Keratinocyte (primary cell): Measurements from ENCODE around the gene NACAD.

Experiments used
- EZH2 ChIP-seq: IDR thresholded peaks from one replicate; pipeline ENCODE4 v1.6.1; 2012; ENCODE audit warnings: inconsistent platforms, mild to moderate bottlenecking, low read length, moderate library complexity
- TF ChIP-seq, protein P1 (sequence below), 3 experiments: IDR thresholded peaks in 1 of 3; conservative IDR thresholded peaks in 1 of 3; optimal IDR thresholded peaks in 1 of 3; 2 replicates in 2 of 3; 3 replicates in 1 of 3; pipeline versions ENCODE3 to v1.5.1; 2011; ENCODE audit warnings: low read length in 3 of 3, mild to moderate bottlenecking in 3 of 3, moderate library complexity in 2 of 3, control low read depth in 1 of 3, inconsistent platforms in 1 of 3; ENCODE audit not compliant: insufficient read depth in 2 of 3; ENCODE audit errors: extremely low read depth in 1 of 3

GRCh38 chr7:45053401-45053800, 35.4 kb downstream of the NACAD start:
- TF ChIP-seq, protein P1, sequence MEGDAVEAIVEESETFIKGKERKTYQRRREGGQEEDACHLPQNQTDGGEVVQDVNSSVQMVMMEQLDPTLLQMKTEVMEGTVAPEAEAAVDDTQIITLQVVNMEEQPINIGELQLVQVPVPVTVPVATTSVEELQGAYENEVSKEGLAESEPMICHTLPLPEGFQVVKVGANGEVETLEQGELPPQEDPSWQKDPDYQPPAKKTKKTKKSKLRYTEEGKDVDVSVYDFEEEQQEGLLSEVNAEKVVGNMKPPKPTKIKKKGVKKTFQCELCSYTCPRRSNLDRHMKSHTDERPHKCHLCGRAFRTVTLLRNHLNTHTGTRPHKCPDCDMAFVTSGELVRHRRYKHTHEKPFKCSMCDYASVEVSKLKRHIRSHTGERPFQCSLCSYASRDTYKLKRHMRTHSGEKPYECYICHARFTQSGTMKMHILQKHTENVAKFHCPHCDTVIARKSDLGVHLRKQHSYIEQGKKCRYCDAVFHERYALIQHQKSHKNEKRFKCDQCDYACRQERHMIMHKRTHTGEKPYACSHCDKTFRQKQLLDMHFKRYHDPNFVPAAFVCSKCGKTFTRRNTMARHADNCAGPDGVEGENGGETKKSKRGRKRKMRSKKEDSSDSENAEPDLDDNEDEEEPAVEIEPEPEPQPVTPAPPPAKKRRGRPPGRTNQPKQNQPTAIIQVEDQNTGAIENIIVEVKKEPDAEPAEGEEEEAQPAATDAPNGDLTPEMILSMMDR (optimal IDR thresholded peaks at IDR 0.05 in 1 of 3, IDR thresholded peaks at IDR 0.05 in 1 of 3, conservative IDR thresholded peaks at IDR 0.05 in 1 of 3; ENCODE audit: extremely low read depth in 1 of 3, insufficient read depth in 2 of 3, low read length in 3 of 3), result no peak
- no peak for TF ChIP-seq EZH2
